NT2/D1 (cell line): Measurements from ENCODE around the gene KNG1.

Experiments used
- SUZ12 ChIP-seq: IDR thresholded peaks from 2 replicates; pipeline ENCODE4 v1.6.1; 2011; ENCODE audit not compliant: insufficient read length, insufficient read depth; ENCODE audit errors: extremely low read depth
- YY1 ChIP-seq: IDR thresholded peaks from 2 replicates; pipeline ENCODE4 v1.6.1; 2011; ENCODE audit not compliant: insufficient read length, insufficient read depth
- ZNF274 ChIP-seq: IDR thresholded peaks from 2 replicates; pipeline ENCODE4 v1.6.1; 2011; ENCODE audit warnings: mild to moderate bottlenecking, low read depth, low read length

GRCh38 chr3:186687120-186687651 lies 30.0 kb upstream of the KNG1 start:
- TF ChIP-seq YY1, result no peak
- no peak for TF ChIP-seq SUZ12
- TF ChIP-seq ZNF274, result no peak
